Stimulated activated CD8-positive, alpha-beta memory T cell treated with anti-CD3 and anti-CD28 coated beads, Interleukin-12 subunit alpha, Interleukin-12 subunit beta, amount 100 ng/mL, for 24 hours (primary cell): ENCODE results near the gene ZFAND3.

Experiments
- DNase-seq: peaks from one replicate; pipeline ENCODE4 v3.0.0-alpha.2; 2020; ENCODE audit errors: extremely low read depth

Gene ZFAND3

GRCh38 chr6:38185244-38185643 is 365.7 kb downstream of the ZFAND3 start:
- DNase-seq: no peak

DNA sequence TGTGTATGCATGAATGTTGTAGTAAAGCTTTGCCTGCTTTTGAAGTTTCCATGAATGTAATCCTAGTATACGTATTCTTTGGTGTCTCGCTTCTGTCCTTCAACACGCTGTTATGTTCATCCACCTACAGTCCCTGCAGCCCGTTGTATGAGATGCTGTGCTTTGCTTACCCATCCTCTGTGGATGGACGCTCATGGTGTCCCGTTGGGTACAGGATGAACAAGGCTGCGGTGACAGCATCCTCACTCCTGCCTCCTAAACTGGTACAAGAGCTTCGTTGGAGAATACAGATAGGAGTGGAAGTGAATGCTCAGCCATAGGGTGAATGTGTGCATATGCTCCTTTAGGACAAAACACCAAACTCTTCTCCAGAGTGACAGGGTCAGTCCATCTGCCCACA is 366.2 kb downstream of the ZFAND3 start:
- DNase-seq: no peak

DNA sequence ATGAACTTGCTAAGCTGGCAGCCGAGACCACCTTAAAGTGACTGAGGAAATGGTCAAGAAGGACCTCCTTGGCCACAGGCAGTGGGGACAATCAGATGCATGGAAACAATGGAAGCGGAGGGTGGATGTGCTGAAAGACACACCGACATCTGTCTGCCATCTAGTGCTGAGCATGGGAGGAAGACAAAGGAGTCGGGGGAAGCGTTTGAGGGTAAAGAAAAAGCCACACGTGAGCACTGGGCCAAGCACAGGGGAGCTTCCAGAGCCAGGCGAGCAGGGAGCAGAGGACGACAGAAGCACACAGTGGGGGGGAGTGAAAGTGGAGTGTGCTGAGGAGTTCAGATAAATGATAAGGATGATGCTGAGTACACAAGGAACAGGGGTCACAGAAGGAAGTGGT is 367.8 kb downstream of the ZFAND3 start:
- no peak for DNase-seq

GRCh38 chr6:38187811-38188590 is 368.5 kb downstream of the ZFAND3 start:
- no peak for DNase-seq

DNA sequence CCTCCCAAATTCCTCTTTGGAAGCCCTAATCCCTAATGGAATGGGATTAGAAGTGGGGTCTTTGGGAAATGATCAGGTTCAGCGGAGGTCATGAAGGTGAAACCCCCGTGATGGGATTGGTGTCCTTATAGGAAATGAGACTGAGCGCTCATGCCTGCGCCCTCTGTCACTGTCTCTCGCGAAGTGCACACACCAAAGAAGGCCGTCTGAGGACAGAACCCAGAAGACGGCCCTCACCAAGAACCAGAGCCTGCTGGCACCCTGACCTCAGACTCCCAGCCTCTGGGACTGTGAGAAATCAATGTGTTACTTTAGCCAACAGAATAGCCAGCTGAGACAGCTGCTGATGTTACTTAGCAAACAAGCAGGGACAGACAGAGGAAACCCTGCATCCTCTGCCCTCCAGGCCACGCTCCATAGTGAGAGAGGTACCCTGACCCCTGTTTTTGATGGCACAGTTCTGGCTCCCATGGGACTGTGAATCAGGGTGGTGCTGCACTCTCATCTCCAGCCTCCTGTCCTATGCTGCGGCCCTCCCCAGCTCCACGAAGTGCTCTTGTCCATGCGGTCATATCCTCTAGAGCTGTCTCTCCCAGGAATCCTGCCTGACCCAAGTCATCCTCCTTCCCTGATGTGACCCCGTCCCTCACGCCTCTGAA is 369.3 kb downstream of the ZFAND3 start:
- DNase-seq: no peak

- no peak for DNase-seq
These were observed 371.9 kb downstream of the ZFAND3 start for GRCh38 chr6:38191418-38191817.

GRCh38 chr6:38192011-38192410 is 372.5 kb downstream of the ZFAND3 start:
- DNase-seq: no peak

GRCh38 chr6:38192487-38192886 is 373.0 kb downstream of the ZFAND3 start:
- no peak for DNase-seq

DNA sequence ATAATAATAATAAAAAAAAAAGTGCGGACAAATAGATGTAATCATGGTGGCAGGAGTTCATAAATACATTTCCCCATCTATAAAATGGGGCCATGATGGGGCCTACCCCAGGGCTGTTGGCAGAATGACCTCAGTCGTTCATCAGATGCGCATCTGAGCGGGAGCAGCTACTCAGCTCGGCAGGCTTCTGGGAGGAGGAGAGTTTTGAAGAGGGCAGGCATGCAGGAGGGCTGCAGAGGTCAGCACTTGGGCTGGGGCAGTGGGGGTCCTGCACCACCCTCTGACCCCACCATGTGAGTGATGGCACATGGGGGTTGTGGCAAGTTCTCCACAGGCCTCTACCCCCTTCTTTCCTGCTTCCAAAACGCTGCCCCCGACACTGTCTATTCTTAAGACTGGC is 373.5 kb downstream of the ZFAND3 start:
- DNase-seq: no peak

- DNase-seq: no peak
These were observed 374.2 kb downstream of the ZFAND3 start for GRCh38 chr6:38193481-38194281.

GRCh38 chr6:38194282-38194572 is 374.7 kb downstream of the ZFAND3 start:
- DNase-seq: no peak

DNA sequence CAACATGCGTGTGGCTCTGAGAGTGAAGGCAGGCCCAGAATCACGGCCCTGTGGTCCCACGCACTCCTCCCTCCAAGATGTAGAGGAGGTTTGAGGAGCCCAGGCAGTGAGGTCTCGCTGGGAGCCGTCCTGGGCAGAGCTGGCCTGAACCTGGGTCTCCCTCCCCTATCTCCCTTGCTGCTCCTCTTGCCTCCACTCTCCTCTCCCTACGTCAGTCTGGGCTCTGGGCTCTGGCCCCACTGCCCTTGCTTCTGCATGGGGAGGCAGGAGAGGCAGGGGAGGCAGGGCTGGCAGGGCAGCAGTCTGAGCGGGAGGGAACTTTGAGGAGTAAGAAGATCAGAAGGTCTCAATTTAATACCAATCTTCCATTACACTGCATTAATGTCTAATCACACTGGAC is 375.1 kb downstream of the ZFAND3 start:
- DNase-seq: no peak

DNA sequence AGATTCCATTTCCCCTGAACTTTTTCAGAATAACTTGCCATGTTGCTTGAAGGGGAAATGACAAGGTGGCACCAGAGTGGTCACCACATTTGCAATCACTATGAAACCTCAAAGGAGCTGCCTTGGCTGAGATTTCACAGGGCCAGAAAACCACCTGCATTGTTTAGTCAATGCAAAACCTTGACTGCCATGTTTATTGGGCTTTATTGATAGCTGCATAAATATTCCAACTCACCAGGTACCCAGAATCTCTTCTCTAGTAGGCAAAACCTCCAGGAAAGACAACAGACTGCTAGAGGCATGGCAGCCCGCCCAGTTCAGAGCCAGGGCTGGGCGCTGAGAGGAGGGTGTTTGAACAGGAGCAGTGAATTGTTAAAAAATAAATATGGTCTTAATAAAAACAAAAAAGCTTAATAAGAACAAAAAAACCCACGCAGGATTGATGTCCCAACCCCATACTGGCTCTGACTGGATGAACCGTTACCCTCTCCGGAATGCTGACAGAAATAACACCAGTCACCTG is 375.6 kb downstream of the ZFAND3 start:
- DNase-seq: no peak

GRCh38 chr6:38198219-38198618 is 378.7 kb downstream of the ZFAND3 start:
- DNase-seq: no peak
